Fibroblast of lung (primary cell): ENCODE results near the gene RPS6KC1.

Experiments used
- EZH2 ChIP-seq: IDR thresholded peaks from 2 replicates; pipeline ENCODE4 v1.5.1; 2012; ENCODE audit warnings: low read length, control low read depth, mild to moderate bottlenecking; ENCODE audit errors: missing control alignments
- TF ChIP-seq, protein P1 (sequence below), 2 donors: IDR thresholded peaks in 1 of 2; conservative IDR thresholded peaks in 1 of 2; 1 replicate in 1 of 2; 2 replicates in 1 of 2; pipeline ENCODE4 v1.5.1; 2011 to 2012; ENCODE audit warnings: low read length in 2 of 2, control low read depth in 1 of 2, inconsistent platforms in 1 of 2, low read depth in 1 of 2, mild to moderate bottlenecking in 1 of 2

- TF ChIP-seq, protein P1, sequence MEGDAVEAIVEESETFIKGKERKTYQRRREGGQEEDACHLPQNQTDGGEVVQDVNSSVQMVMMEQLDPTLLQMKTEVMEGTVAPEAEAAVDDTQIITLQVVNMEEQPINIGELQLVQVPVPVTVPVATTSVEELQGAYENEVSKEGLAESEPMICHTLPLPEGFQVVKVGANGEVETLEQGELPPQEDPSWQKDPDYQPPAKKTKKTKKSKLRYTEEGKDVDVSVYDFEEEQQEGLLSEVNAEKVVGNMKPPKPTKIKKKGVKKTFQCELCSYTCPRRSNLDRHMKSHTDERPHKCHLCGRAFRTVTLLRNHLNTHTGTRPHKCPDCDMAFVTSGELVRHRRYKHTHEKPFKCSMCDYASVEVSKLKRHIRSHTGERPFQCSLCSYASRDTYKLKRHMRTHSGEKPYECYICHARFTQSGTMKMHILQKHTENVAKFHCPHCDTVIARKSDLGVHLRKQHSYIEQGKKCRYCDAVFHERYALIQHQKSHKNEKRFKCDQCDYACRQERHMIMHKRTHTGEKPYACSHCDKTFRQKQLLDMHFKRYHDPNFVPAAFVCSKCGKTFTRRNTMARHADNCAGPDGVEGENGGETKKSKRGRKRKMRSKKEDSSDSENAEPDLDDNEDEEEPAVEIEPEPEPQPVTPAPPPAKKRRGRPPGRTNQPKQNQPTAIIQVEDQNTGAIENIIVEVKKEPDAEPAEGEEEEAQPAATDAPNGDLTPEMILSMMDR (conservative IDR thresholded peaks at IDR 0.05 in 1 of 2, IDR thresholded peaks at IDR 0.05 in 1 of 2; ENCODE audit: low read depth in 1 of 2, low read length in 2 of 2), result no peak
- no peak for TF ChIP-seq EZH2
Observed at GRCh38 chr1:213032651-213033050, 18.4 kb upstream of the RPS6KC1 start.
